ENCODE measurements around the gene MVD. TPM values are rescaled to one million over a fixed set of nuclear protein-coding genes. Genes with fewer than 3 reads are reported as not detected.

The MVD gene
- total and polyA plus RNA-seq, 10 of the 15 experiments (the other 5 are each of a cell fraction or from before 2014, with no cell fraction given) = 5.0 to 147 (median 65.0) TPM

DNA sequence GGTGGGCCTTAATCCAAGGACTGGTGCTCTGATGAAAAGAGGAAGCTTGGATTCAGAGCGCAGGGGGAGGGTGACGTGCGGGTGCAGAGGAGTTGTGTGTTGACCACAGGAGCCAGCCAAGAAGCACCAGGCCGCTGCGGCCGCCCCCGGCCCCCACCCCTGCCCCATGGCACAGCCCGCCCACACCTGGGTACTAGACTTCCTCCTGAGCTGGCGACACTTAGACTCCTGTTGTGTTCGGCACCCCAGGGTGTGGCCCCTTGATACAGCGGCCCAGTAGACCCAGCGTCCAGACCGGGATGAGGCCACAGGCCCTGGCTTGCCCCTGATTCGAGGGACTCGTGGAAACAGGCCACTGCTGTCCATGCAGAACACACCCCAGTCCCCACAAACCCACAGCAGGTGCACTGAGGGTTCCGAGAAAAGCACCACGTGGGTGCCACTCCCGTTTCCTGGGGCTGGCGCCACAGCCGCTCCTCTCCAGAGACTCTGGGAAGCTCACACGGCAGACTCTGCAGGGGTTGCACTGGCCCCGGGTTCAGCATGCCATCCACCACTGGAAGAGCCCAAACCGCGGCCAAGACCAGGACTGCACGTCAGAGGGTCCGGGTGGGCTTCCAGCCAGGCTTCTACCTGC, 29.2 kb upstream of the MVD start (continued):
- TF ChIP-seq CEBPB (IDR thresholded peaks at IDR 0.05; ENCODE audit: borderline replicate concordance in 1 of 2, low read depth in 2 of 2, low read length in 2 of 2) = no peak
- TF ChIP-seq, protein P1, sequence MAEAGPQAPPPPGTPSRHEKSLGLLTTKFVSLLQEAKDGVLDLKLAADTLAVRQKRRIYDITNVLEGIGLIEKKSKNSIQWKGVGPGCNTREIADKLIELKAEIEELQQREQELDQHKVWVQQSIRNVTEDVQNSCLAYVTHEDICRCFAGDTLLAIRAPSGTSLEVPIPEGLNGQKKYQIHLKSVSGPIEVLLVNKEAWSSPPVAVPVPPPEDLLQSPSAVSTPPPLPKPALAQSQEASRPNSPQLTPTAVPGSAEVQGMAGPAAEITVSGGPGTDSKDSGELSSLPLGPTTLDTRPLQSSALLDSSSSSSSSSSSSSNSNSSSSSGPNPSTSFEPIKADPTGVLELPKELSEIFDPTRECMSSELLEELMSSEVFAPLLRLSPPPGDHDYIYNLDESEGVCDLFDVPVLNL (IDR thresholded peaks at IDR 0.05; ENCODE audit: low read depth, low read length) = no peak
- no peak for TF ChIP-seq ZNF274 (IDR thresholded peaks at IDR 0.05; ENCODE audit: insufficient read depth, insufficient read length)
- no peak for TF ChIP-seq MYC (IDR thresholded peaks at IDR 0.05; ENCODE audit: insufficient read depth, insufficient read length, insufficient replicate concordance, low read length, severe bottlenecking)
- TF ChIP-seq NFIC (IDR thresholded peaks at IDR 0.05; ENCODE audit: low read depth, low read length) = no peak
- TF ChIP-seq SMAD5 (IDR thresholded peaks at IDR 0.05; ENCODE audit: low read depth) = no peak
- no peak for TF ChIP-seq CBFB (IDR thresholded peaks at IDR 0.05; ENCODE audit: low read depth)
- TF ChIP-seq NRF1 (conservative IDR thresholded peaks at IDR 0.05; ENCODE audit: low read depth, low read length) = no peak
- TF ChIP-seq NBN (IDR thresholded peaks at IDR 0.05) = no peak
- TF ChIP-seq, protein P2, sequence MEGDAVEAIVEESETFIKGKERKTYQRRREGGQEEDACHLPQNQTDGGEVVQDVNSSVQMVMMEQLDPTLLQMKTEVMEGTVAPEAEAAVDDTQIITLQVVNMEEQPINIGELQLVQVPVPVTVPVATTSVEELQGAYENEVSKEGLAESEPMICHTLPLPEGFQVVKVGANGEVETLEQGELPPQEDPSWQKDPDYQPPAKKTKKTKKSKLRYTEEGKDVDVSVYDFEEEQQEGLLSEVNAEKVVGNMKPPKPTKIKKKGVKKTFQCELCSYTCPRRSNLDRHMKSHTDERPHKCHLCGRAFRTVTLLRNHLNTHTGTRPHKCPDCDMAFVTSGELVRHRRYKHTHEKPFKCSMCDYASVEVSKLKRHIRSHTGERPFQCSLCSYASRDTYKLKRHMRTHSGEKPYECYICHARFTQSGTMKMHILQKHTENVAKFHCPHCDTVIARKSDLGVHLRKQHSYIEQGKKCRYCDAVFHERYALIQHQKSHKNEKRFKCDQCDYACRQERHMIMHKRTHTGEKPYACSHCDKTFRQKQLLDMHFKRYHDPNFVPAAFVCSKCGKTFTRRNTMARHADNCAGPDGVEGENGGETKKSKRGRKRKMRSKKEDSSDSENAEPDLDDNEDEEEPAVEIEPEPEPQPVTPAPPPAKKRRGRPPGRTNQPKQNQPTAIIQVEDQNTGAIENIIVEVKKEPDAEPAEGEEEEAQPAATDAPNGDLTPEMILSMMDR (IDR thresholded peaks at IDR 0.05 in 2 of 3, conservative IDR thresholded peaks at IDR 0.05 in 1 of 3; ENCODE audit: control insufficient read depth in 2 of 3, extremely low read depth in 1 of 3, insufficient read depth in 1 of 3, low read depth in 3 of 3, low read length in 3 of 3) = no peak
- TF ChIP-seq YBX1 (IDR thresholded peaks at IDR 0.05) = no peak
- TF ChIP-seq ZNF384 (IDR thresholded peaks at IDR 0.05; ENCODE audit: borderline replicate concordance, low read depth, low read length) = no peak
- TF ChIP-seq, protein P3, sequence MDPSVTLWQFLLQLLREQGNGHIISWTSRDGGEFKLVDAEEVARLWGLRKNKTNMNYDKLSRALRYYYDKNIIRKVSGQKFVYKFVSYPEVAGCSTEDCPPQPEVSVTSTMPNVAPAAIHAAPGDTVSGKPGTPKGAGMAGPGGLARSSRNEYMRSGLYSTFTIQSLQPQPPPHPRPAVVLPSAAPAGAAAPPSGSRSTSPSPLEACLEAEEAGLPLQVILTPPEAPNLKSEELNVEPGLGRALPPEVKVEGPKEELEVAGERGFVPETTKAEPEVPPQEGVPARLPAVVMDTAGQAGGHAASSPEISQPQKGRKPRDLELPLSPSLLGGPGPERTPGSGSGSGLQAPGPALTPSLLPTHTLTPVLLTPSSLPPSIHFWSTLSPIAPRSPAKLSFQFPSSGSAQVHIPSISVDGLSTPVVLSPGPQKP (IDR thresholded peaks at IDR 0.05; ENCODE audit: low read depth, low read length) = no peak
- 0 out of 2 replicates have a peak, but pooled peaks have one; percentile 13 for TF ChIP-seq MTA2 (IDR thresholded peaks at IDR 0.05; ENCODE audit: low read depth)
- TF ChIP-seq IRF4 (IDR thresholded peaks at IDR 0.05; ENCODE audit: low read depth, low read length) = no peak
- TF ChIP-seq IKZF2 (IDR thresholded peaks at IDR 0.05) = no peak
- TF ChIP-seq YY1 (IDR thresholded peaks at IDR 0.05; ENCODE audit: low read depth, low read length) = no peak
- no peak for TF ChIP-seq STAT3 (IDR thresholded peaks at IDR 0.05; ENCODE audit: low read depth, low read length)
- TF ChIP-seq, protein P4, sequence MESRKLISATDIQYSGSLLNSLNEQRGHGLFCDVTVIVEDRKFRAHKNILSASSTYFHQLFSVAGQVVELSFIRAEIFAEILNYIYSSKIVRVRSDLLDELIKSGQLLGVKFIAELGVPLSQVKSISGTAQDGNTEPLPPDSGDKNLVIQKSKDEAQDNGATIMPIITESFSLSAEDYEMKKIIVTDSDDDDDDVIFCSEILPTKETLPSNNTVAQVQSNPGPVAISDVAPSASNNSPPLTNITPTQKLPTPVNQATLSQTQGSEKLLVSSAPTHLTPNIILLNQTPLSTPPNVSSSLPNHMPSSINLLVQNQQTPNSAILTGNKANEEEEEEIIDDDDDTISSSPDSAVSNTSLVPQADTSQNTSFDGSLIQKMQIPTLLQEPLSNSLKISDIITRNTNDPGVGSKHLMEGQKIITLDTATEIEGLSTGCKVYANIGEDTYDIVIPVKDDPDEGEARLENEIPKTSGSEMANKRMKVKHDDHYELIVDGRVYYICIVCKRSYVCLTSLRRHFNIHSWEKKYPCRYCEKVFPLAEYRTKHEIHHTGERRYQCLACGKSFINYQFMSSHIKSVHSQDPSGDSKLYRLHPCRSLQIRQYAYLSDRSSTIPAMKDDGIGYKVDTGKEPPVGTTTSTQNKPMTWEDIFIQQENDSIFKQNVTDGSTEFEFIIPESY (IDR thresholded peaks at IDR 0.05) = no peak
- TF ChIP-seq RAD21 (IDR thresholded peaks at IDR 0.05; ENCODE audit: insufficient read depth, low read depth, low read length) = no peak
- peak in 1 of 2 experiments; percentile 41; a peak in 1 of 3 replicates for TF ChIP-seq EGR1 (IDR thresholded peaks at IDR 0.05; ENCODE audit: borderline replicate concordance in 1 of 2, low read depth in 2 of 2, low read length in 2 of 2)
- no peak for TF ChIP-seq NR2C2 (IDR thresholded peaks at IDR 0.05; ENCODE audit: borderline replicate concordance, control insufficient read depth, insufficient read length, low read depth)
- no peak for TF ChIP-seq SMC3 (IDR thresholded peaks at IDR 0.05; ENCODE audit: borderline replicate concordance, low read length)
- TF ChIP-seq TCF12 (IDR thresholded peaks at IDR 0.05; ENCODE audit: low read depth, low read length) = peak; percentile 23; the same call in 1 of the 2 replicates
- TF ChIP-seq, protein P5, sequence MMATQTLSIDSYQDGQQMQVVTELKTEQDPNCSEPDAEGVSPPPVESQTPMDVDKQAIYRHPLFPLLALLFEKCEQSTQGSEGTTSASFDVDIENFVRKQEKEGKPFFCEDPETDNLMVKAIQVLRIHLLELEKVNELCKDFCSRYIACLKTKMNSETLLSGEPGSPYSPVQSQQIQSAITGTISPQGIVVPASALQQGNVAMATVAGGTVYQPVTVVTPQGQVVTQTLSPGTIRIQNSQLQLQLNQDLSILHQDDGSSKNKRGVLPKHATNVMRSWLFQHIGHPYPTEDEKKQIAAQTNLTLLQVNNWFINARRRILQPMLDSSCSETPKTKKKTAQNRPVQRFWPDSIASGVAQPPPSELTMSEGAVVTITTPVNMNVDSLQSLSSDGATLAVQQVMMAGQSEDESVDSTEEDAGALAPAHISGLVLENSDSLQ (IDR thresholded peaks at IDR 0.05) = no peak

Measured in GM12878 (cell line).